HG03342 (cell line): ENCODE data around the gene FBXO2.
"Not testable (repeated sequence)": the region's sequence is repeated elsewhere in the genome, so short reads cannot be mapped to it uniquely, and the experiment has no call there.

Source experiments
- ATAC-seq: cut with Tn5 transposase; IDR thresholded peaks from one replicate; pipeline ENCODE4 v1.9.1; 2021; ENCODE audit warnings: mild to moderate bottlenecking, moderate library complexity; ENCODE audit not compliant: unreplicated experiment

The FBXO2 gene

GRCh38 chr1:11653101-11653860 lies 948 bp downstream of the FBXO2 start:
- ATAC-seq, result no peak

- ATAC-seq, result no peak
Observed at GRCh38 chr1:11652203-11652780, 1.9 kb downstream of the FBXO2 start.

- ATAC-seq, result no peak
Observed at GRCh38 chr1:11651017-11651416, 3.2 kb downstream of the FBXO2 start.

GRCh38 chr1:11650331-11650991 lies 3.8 kb downstream of the FBXO2 start:
- ATAC-seq, result no peak

GRCh38 chr1:11649624-11650330 lies 4.5 kb downstream of the FBXO2 start:
- no peak for ATAC-seq

GRCh38 chr1:11649237-11649623 lies 5.0 kb downstream of the FBXO2 start:
- no peak for ATAC-seq

GRCh38 chr1:11648732-11649158 lies 5.5 kb downstream of the FBXO2 start:
- ATAC-seq, result no peak

GRCh38 chr1:11648039-11648438 lies 6.2 kb downstream of the FBXO2 start:
- no peak for ATAC-seq

- ATAC-seq, result no peak
Observed at GRCh38 chr1:11647333-11647732, 6.9 kb downstream of the FBXO2 start.

GRCh38 chr1:11646317-11646716 lies 7.9 kb downstream of the FBXO2 start:
- no peak for ATAC-seq

GRCh38 chr1:11645670-11646265 lies 8.5 kb downstream of the FBXO2 start:
- no peak for ATAC-seq

GRCh38 chr1:11645270-11645669 lies 9.0 kb downstream of the FBXO2 start:
- no peak for ATAC-seq

- no peak for ATAC-seq
Observed at GRCh38 chr1:11643782-11644181, 10.4 kb downstream of the FBXO2 start.

GRCh38 chr1:11642418-11643017 lies 11.7 kb downstream of the FBXO2 start:
- ATAC-seq, result not testable (repeated sequence)

GRCh38 chr1:11641776-11642305 lies 12.4 kb downstream of the FBXO2 start:
- ATAC-seq, result no peak

- no peak for ATAC-seq
Observed at GRCh38 chr1:11640944-11641343, 13.3 kb downstream of the FBXO2 start.

GRCh38 chr1:11640101-11640500 lies 14.1 kb downstream of the FBXO2 start:
- ATAC-seq, result no peak

- ATAC-seq, result no peak
Observed at GRCh38 chr1:11639372-11639771, 14.9 kb downstream of the FBXO2 start.

- no peak for ATAC-seq
Observed at GRCh38 chr1:11638121-11638520, 16.1 kb downstream of the FBXO2 start.

GRCh38 chr1:11634365-11635192 lies 19.6 kb downstream of the FBXO2 start:
- ATAC-seq, result no peak
